GM12878 (cell line): ENCODE data around the gene PTPN2. TPM values are rescaled to one million over a fixed set of nuclear protein-coding genes. Genes with fewer than 3 reads are reported as not detected.

Experiments used
- ATAC-seq: fragments of 200-7000 bp; cut with Tn5 transposase; 3 replicates; pipeline ENCODE4 v1.9.1; 2020; ENCODE audit warnings: mild to moderate bottlenecking, moderate library complexity
- BruUV-seq: library from RNA; stranded (reverse); fragments of 400-500 nt; replicated peaks from 2 replicates; lab custom pipeline; 2021; lab: Mats Ljungman, UMichigan
- CTCF ChIA-PET: fragments of 300-600 bp; sonication (Branson Sonifier 250); formaldehyde crosslinking; extraction: SDS; loops from one replicate; lab custom pipeline; 2021; ENCODE audit warnings: inconsistent platforms; lab: Yijun Ruan, JAX
- POLR2A ChIA-PET: fragments of 350-600 bp; formaldehyde crosslinking; extraction: SDS; loops from one replicate; lab custom pipeline; 2021; ENCODE audit warnings: inconsistent platforms; lab: Charles Lee
- RAD21 ChIA-PET: fragments of 300-600 bp; sonication (Branson Sonifier 250); formaldehyde crosslinking; loops from one replicate; lab custom pipeline; 2023; ENCODE audit warnings: antibody characterized with exemption; ENCODE audit not compliant: unreplicated experiment; lab: Charles Lee
- SMC1A ChIA-PET: fragments of 300-600 bp; sonication (Branson Sonifier 250); formaldehyde crosslinking; loops from one replicate; lab custom pipeline; 2023; ENCODE audit not compliant: unreplicated experiment, uncharacterized antibody; lab: Charles Lee
- DNase-seq: peaks from one replicate; pipeline ENCODE4 v3.0.0-alpha.2; 2011; ENCODE audit warnings: low read depth, low spot score
- FAIRE-seq: peaks from 3 replicates; lab custom pipeline; 2011; peaks lifted over from hg19 to GRCh38; lab: Jason Lieb, UNC
- H2AFZ ChIP-seq: 2 replicates; pipeline ENCODE4 v1.6.0; 2011; ENCODE audit warnings: low read depth, low read length, control low read depth; ENCODE audit not compliant: control insufficient read depth
- H3K27ac ChIP-seq: 2 replicates; pipeline ENCODE4 v1.5.1; 2011; ENCODE audit warnings: control low read depth; ENCODE audit not compliant: control insufficient read depth, insufficient read depth
- H3K27me3 ChIP-seq, 2 experiments: replicated peaks in 1 of 2; 2 replicates each; pipeline versions ENCODE4 v1.6.0 to v1.6.1; 2011; ENCODE audit warnings: low read length in 1 of 2; ENCODE audit not compliant: control insufficient read depth in 2 of 2, insufficient read depth in 2 of 2
- H3K36me3 ChIP-seq, 2 experiments: 2 replicates each; pipeline ENCODE4 v1.5.1; 2011; ENCODE audit warnings: low read length in 1 of 2; ENCODE audit not compliant: control insufficient read depth in 2 of 2, insufficient read depth in 2 of 2
- H3K4me1 ChIP-seq: 2 replicates; pipeline ENCODE4 v1.6.1; 2011; ENCODE audit warnings: mild to moderate bottlenecking, low read length, moderate library complexity, mixed read lengths; ENCODE audit not compliant: control insufficient read depth, insufficient read depth
- H3K4me2 ChIP-seq: 2 replicates; pipeline ENCODE4 v1.6.0; 2011; ENCODE audit warnings: control low read depth; ENCODE audit not compliant: control insufficient read depth, insufficient read depth
- H3K4me3 ChIP-seq: fragments of 200-600 bp; sonication (generic); 2 replicates; pipeline ENCODE4 v1.5.1; 2016
- H3K79me2 ChIP-seq: 2 replicates; pipeline ENCODE4 v1.6.0; 2011; ENCODE audit warnings: low read length; ENCODE audit not compliant: control insufficient read depth, insufficient read depth
- H3K9ac ChIP-seq: 2 replicates; pipeline ENCODE4 v1.8.0; 2011; ENCODE audit warnings: low read length, control low read depth, mixed read lengths; ENCODE audit not compliant: control insufficient read depth, insufficient read depth
- H3K9me3 ChIP-seq: replicated peaks from 3 replicates; pipeline ENCODE4 v1.5.1; 2011; ENCODE audit warnings: mild to moderate bottlenecking, low read length; ENCODE audit not compliant: control insufficient read depth, insufficient read depth
- H4K20me1 ChIP-seq: 2 replicates; pipeline ENCODE4 v1.6.0; 2011; ENCODE audit not compliant: control insufficient read depth, insufficient read depth
- ATF7 ChIP-seq: fragments of 450-650 bp; IDR thresholded peaks from 2 replicates; pipeline ENCODE4 v1.6.1; 2016; ENCODE audit warnings: low read depth, mild to moderate bottlenecking
- CBX5 ChIP-seq: sonication (generic); IDR thresholded peaks from 2 replicates; pipeline ENCODE4 v1.6.1; 2016; ENCODE audit warnings: low read depth, moderate library complexity, mild to moderate bottlenecking, inconsistent platforms
- CHD4 ChIP-seq: fragments of 200-600 bp; sonication (generic); IDR thresholded peaks from 2 replicates; pipeline ENCODE4 v1.6.1; 2016; ENCODE audit warnings: mild to moderate bottlenecking
- IKZF1 ChIP-seq: fragments of 450-650 bp; conservative IDR thresholded peaks from 2 replicates; pipeline ENCODE4 v1.6.1; 2017; ENCODE audit warnings: antibody characterized with exemption, mild to moderate bottlenecking
- MEF2A ChIP-seq: IDR thresholded peaks from 2 replicates; pipeline ENCODE4 v1.6.1; 2011; ENCODE audit warnings: low read depth, mild to moderate bottlenecking, low read length, moderate library complexity; ENCODE audit not compliant: insufficient read depth
- POLR2AphosphoS2 ChIP-seq: IDR thresholded peaks from 2 replicates; pipeline ENCODE4 v1.6.1; 2011; ENCODE audit warnings: low read depth, mild to moderate bottlenecking, low read length, improper control_type of control experiment, moderate library complexity
- PRDM15 ChIP-seq: fragments of 450-650 bp; formaldehyde crosslinking; IDR thresholded peaks from 2 replicates; pipeline ENCODE4 v1.4.0; 2020; ENCODE audit warnings: mild to moderate bottlenecking, moderate library complexity
- RAD21 ChIP-seq: IDR thresholded peaks from 2 replicates; pipeline ENCODE4 v1.6.1; 2011; ENCODE audit warnings: mild to moderate bottlenecking, low read depth, low read length, moderate library complexity; ENCODE audit not compliant: insufficient read depth
- SIN3A ChIP-seq: IDR thresholded peaks from 2 replicates; pipeline ENCODE4 v1.6.1; 2012; ENCODE audit warnings: low read depth, low read length, improper control_type of control experiment
- TCF7 ChIP-seq: IDR thresholded peaks from 2 replicates; pipeline ENCODE4 v1.6.1; 2014; ENCODE audit warnings: antibody characterized with exemption, borderline replicate concordance
- ZBTB4 ChIP-seq: fragments of 450-650 bp; formaldehyde crosslinking; IDR thresholded peaks from 2 replicates; pipeline ENCODE4 v1.4.0; 2022; ENCODE audit warnings: mild to moderate bottlenecking, moderate library complexity
- ZNF207 ChIP-seq: fragments of 450-650 bp; IDR thresholded peaks from 2 replicates; pipeline ENCODE4 v1.6.1; 2014; ENCODE audit warnings: antibody characterized with exemption, mild to moderate bottlenecking, borderline replicate concordance
- ZNF274 ChIP-seq: IDR thresholded peaks from one replicate; pipeline ENCODE4 v1.8.0; 2011; ENCODE audit not compliant: insufficient read length, insufficient read depth
- ZNF592 ChIP-seq: fragments of 450-650 bp; IDR thresholded peaks from 2 replicates; pipeline ENCODE4 v1.6.1; 2017; ENCODE audit warnings: mild to moderate bottlenecking, moderate library complexity
- WGBS: methylation state at CpG from one replicate; pipeline ENCODE4 v1.1.6; 2016; ENCODE audit warnings: low lambda C conversion rate; ENCODE audit not compliant: insufficient replicate concordance, insufficient coverage; ENCODE audit errors: missing lambda C conversion rate; 5-methylcytosine and 5-hydroxymethylcytosine counted together
- in situ Hi-C: fragments of 300-500 bp; cut with MboI; formaldehyde crosslinking; loops from 9 replicates; pipeline ENCODE4 v1.14.3; 2018; ENCODE audit warnings: mixed read lengths
- intact Hi-C: fragments of 100-400 bp; cut with micrococcal nuclease; formaldehyde crosslinking; loops from one replicate; pipeline ENCODE4 v1.14.2; 2022; ENCODE audit not compliant: unreplicated experiment
- polyA plus RNA-seq, 11 experiments: library from polyadenylated mRNA; depleted of rRNA in 4 of 11; unstranded in 6 of 11; stranded (reverse) in 5 of 11; fragments of >200 nt; fragmentation: Nextera tagmentation in 4 of 11; fragmentation: Illumina TruSeq in 1 of 11; extraction: Ambion mirVana in 4 of 11; extraction: Trizol in 1 of 11; gene quantifications; 1 replicate in 1 of 11; 2 replicates in 10 of 11; pipeline versions ENCODE4 v1.2.1 to v1.2.3, GENCODE V29; 2011 to 2016; ENCODE audit warnings: inconsistent platforms in 2 of 11, missing spikeins in 2 of 11, low read depth in 1 of 11
- total RNA-seq, 4 experiments: library from RNA; depleted of rRNA in 3 of 4; stranded (reverse); fragments of >200 nt in 3 of 4; fragmentation: Illumina TruSeq in 1 of 4; extraction: Trizol in 1 of 4; gene quantifications; 2 replicates each; pipeline versions ENCODE4 v1.2.1 to v1.2.3, GENCODE V29; 2013 to 2021

The PTPN2 gene
- total and polyA plus RNA-seq, 10 of the 15 experiments (the other 5 are each of a cell fraction or from before 2014, with no cell fraction given): 46.5 to 86.7 (median 64.6) TPM

- in situ Hi-C loops: no loop called here
- no TSS peak for BruUV-seq
- RAD21 ChIA-PET: no interaction called here
Measured at GRCh38 chr18:12773369-12773768, 110.7 kb downstream of the PTPN2 start.

More at GRCh38 chr18:12773369-12773768, 110.7 kb downstream of the PTPN2 start:
- Histone ChIP-seq H3K4me1 (no peaks in the 10 kb centered on the region), H3K4me3 (no peak overlapping the region), H4K20me1 (no peaks in the 10 kb centered on the region), H2AFZ (no peak overlapping the region), H3K4me2 (no peak overlapping the region), H3K9ac (no peak overlapping the region), H3K27me3 (no peaks in the 10 kb centered on the region; a peak in 1 of 4 replicates), H3K9me3 (no peaks in the 10 kb centered on the region), H3K36me3 (no peaks in the 10 kb centered on the region), H3K27ac (no peak overlapping the region), H3K79me2 (no peaks in the 10 kb centered on the region)
- DNase-seq (no peak), FAIRE-seq (no peak), ATAC-seq (no peak)
- WGBS: 67% methylated on average over 5 of the region's 5 CpGs
- intact Hi-C loops: no loop called here
- ChIA-PET POLR2A (no interaction called here), SMC1A (interaction anchor here (1.7 kb wide), 1 partner anchor 9 kb away, joined by 3 read pairs; no protein-coding TSS in a partner anchor), CTCF (no interaction called here)
- TF ChIP-seq IKZF1 (no peak), RAD21 (no peak), ZNF274 (no peak), ZNF592 (no peak), CHD4 (no peak), ZNF207 (no peak), TCF7 (no peak), PRDM15 (CRISPR knock-in tag) (no peak), MEF2A (no peak), CBX5 (no peak), POLR2AphosphoS2 (no peak), ZBTB4 (no peak), SIN3A (no peak), ATF7 (no peak)
